GM18519 (cell line): ENCODE results near the gene PKD2L2.
"Not testable (repeated sequence)": the region's sequence is repeated elsewhere in the genome, so short reads cannot be mapped to it uniquely, and the experiment has no call there.

Source experiments
- ATAC-seq: cut with Tn5 transposase; IDR thresholded peaks from one replicate; pipeline ENCODE4 v1.9.1; 2021; ENCODE audit warnings: mild to moderate bottlenecking, moderate library complexity; ENCODE audit not compliant: unreplicated experiment, low FRiP score

PKD2L2 gene

DNA sequence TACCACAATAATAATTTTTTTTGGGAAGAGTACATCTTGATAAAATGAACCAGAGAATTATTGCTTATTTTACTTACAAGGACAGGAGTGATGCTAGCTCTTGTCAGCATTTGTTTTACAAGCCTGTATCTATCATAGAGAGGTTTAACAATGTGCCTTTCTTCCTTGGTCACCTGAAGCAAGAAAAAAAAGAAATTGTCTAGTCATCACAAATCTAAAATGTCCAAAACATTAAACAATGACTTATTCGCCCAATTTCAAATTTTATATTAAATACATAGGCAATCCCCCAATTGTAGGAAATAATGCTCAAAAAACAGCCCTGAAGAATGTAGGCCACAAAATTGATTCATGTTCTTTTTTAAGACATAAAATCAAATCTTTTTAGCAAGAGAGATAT lies 56.6 kb downstream of the PKD2L2 start:
- no peak for ATAC-seq

DNA sequence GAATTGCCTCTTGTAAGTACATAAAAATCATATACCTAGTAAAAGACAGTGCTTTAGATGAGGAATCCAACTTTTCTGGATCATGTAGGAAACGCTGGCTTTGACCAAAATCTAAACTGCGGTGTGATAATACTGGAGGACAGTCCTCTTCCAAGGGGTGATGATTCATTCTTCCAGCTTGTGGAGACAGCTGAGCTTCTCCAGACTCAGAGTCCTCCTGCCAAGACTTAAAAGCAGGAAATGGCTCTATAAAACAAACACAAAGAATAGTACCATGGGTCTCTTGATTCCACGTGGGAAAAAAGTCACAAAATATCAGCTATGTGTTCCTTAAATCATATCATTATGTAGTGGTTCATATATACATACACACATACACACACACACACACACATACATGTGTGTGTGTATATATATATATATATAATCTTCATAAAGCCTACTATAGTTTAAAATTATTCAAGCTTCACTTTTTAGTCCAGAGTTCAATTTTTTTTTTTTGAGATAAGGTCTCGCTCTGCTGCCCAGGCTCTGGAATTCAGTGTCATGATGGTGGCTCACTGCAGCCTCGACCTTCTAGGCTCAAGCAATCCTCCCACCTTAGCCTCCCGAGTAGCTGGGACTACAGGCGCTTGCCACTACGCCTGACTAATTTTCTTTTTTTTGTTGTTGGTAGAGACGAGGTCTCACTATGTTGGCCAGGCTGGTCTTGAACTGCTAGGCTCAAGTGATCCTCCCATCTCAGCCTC lies 65.0 kb downstream of the PKD2L2 start:
- ATAC-seq = no peak

DNA sequence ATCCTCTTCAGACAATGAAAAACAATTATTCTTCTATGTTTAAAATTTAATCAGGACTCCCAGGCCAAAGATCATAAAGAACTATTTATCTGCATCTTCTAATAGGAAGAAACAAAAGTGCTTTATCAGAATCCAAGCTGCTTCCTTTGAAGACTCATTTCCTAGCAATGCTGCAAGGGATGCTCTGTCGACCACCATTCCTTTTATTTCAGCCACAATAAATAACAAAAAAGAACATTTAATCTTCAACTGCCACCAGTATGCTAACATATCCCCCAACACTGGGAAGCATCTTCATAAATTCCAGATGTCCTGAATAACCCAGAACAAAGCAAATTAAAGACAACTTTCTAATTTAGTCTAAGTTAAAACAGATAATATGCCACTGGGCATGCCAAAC lies 68.7 kb downstream of the PKD2L2 start:
- ATAC-seq = no peak

DNA sequence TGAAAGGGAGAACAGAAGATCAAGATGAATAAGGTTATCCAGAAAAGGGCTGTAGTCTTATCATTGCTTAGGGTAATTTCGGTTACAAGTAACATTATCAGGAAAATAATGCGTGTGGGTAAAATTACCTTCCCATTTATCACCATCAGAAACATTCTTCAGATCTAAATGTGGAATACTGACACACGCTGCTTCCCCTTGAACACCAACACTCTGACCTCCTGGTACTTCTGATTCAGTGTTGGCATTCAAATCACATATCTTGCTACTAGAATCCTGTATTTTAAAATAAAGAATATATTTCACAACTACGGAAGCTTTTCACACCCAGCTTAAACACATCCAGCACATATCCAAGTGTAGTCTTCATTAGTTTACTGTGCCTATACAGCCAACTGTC lies 70.2 kb downstream of the PKD2L2 start:
- ATAC-seq = no peak

DNA sequence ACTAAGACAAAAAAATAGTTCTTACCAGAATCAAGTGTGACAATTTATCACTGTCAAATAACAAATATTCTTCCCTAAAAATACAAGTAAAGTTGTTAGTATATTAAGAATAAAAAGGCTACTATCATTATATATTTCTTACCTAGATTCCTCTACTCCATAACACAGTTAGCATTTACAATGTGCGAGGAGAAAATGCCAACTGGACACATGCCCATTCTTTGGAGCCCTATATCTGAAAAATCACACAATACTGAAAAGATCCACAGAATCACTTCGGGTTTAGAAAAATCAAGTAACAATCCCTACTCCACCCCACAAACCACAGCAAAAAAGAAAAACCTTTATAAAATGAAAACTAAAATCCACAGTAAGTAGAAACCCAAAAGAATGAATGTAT lies 70.9 kb downstream of the PKD2L2 start:
- ATAC-seq = no peak

DNA sequence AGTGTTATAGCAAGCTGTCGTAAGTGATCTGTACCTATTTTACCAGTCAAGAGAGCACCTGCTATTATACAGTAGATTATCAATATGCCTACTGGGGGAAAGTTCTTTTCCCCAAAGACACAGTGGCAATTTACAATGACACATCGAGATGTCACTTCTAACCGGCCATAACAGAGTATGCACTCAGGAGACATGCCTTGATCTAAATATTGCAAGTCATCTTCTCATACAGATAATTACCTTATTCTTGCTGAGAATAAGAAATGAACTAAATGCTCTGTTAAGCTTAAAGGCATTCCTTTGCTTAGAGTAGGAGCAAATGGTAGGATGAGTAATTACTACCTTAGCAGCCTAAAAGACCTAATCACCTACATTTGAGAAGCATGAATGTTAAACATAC lies 71.6 kb downstream of the PKD2L2 start:
- ATAC-seq = no peak

DNA sequence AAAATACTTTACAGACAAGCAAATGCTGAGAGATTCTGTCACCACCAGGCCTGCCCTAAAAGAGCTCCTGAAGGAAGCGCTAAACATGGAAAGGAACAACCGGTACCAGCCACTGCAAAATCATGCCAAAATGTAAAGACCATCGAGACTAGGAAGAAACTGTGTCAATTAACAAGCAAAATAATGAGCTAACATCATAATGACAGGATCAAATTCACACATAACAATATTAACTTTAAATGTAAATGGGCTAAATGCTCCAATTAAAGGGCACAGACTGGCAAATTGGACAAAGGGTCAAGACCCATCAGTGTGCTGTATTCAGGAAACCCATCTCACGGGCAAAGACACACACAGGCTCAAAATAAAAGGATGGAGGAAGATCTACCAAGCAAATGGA lies 81.1 kb downstream of the PKD2L2 start:
- not testable (repeated sequence) for ATAC-seq

DNA sequence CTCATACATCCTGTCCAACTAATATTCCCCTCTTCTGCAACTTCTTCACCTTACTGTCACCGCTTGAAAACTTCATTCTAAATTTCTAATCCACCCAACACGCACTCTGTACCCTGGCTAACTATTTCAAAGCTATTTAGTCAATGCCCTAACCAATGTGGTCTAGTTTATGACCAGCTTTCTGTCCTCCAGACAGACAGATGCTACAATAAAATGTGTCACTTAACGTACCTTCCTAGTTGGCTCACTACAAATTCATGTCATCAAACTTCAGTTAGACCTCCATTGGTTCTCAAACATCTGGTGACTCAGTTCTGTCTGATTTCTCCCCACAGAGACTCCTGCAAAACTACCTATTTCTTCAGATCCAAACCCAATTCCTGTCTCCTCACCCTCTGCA lies 86.0 kb downstream of the PKD2L2 start:
- no peak for ATAC-seq

DNA sequence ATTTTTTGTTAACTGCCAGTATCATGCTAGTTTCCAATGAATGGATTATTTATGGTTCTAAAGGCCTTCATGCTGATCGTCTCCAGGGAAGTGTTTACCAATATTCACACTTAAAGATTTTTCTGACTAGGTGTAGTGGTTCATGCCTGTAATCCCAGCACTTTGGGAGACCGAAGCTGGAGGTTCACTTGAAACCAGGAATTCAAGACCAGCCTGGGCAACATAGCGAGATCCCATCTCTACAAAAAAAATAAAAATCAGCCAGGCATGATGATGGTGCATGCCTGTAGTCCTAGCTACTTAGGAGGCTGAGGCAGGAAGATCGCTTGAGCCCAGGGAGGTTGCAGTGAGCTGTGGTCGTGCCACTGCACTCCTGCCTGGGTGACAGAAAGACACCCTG lies 100.2 kb downstream of the PKD2L2 start:
- no peak for ATAC-seq
